Measurements from ENCODE around the gene SPATA6.

- no peak for TF ChIP-seq CTCF (IDR thresholded peaks at IDR 0.05; ENCODE audit: low read depth, low read length)
- no peak for TF ChIP-seq MYC (IDR thresholded peaks at IDR 0.05; ENCODE audit: low read depth, low read length)
- TF ChIP-seq POLR2A (IDR thresholded peaks at IDR 0.05; ENCODE audit: extremely low read depth, insufficient read length): no peak
- TF ChIP-seq MAX (IDR thresholded peaks at IDR 0.05; ENCODE audit: low read depth, low read length): no peak
These were observed 884 bp downstream of the SPATA6 start for GRCh38 chr1:48470950-48471690.
